T1000 (cell line): ENCODE measurements around the gene INA.

ENCODE experiments used
- DNase-seq: peaks from one replicate; lab custom pipeline; 2025; ENCODE audit warnings: mixed read lengths; lab: John Stamatoyannopoulos, UW

Gene INA

DNA sequence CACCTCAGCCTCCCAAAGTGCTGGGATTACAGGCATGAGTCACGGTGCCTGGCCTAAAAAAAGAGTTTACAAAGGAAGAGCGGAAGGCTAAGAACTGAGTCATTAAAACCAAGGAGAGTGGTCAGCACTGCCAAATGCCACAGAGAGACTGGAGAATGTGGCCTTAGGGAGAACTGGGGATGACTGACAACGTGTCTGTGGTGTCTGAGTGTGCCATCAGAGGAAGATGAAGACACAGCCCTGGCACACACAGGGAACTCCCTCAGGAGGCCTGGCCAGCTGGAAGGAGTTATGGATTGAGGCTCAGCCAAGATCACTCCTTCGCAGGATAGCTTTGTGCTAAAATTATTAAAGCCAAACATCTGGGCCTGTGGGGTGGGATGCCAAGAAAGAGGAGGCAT is 3.9 kb upstream of the INA start:
- DNase-seq, result peak; percentile 89

DNA sequence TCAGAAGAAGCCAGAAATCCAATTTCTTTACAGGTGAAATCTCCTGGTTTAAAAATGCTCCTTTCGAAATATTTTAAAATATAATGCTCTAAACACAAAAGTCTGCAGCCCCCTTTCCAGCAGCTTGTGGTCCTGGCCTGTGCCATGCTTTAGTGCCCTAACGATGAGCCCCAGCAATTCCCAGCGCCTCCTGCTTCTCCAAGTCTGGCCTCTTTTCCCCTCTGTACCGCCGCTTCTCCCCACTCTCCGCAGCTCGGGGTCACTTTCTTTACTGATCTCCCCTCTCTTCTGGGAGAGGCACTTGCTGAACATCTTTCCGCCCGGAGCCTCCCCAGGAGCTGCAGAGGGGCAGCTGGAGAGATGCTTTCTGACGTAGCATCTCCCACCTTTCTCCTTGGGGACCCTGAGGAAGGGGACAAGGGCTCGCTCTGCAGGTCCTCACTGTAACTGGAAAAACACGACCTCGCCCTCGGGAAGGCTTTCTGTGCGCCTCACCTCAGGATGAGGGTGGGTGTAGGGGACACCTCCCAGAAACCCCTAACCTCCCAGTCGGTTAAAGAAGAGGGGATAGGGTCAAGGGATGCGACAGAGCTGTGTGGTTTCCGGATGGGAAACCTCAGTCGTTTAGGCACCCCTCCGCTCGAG is 565 bp upstream of the INA start:
- DNase-seq, result no peak

DNA sequence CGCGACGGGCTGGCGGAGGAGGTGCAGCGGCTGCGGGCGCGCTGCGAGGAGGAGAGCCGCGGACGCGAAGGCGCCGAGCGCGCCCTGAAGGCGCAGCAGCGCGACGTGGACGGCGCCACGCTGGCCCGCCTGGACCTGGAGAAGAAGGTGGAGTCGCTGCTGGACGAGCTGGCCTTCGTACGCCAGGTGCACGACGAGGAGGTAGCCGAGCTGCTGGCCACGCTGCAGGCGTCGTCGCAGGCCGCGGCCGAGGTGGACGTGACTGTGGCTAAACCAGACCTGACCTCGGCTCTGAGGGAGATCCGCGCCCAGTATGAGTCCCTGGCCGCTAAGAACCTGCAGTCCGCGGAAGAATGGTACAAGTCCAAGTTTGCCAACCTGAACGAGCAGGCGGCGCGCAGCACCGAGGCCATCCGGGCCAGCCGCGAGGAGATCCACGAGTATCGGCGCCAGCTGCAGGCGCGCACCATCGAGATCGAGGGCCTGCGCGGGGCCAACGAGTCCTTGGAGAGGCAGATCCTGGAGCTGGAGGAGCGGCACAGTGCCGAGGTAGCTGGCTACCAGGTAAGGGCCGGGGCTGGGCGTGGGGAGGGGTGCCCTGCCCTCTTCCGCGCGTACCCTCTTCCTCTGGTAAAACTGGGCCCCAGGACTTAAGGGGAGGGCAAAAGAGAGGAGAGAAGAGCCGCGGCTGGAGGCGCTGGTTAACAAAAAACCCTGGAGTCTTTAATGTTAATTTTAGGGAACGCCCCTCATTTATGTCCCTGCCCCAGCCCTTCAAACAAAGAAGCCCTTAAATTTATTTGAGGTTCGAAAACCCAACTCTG is 987 bp downstream of the INA start:
- no peak for DNase-seq

DNA sequence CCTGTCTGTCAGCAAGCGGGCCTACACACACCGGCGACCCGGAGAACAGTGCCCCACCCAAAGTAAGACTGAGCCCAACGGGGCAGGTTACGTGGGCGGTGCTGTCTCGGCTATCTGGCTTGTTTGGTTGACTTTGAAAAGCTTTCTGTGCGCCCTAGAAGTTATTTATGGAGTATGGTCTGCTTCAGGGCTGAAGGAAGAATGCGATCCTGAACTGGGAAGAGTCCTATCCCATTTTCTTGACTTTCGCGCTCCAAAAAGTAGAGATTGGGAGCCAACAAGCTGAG is 1.5 kb downstream of the INA start:
- no peak for DNase-seq

DNA sequence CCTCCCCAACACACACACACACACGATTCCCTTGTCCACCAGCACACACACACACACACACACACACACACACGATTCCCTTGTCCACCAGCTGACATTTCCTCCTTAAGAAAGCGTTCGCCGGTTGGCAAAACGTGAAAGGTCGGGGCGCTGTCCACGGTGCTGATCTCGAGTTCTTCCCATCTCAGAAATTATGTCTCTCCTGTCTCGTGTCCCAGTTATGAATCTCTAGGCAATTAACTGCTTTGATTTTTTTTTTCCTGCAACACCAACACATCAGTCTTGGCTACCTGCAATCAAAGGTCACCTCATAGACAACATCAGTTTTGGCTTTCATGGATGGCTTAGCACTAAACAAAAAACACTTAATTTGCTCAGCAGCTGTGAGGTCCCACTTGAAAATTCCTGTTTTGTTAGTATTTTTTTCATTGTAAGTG is 1.9 kb downstream of the INA start:
- peak; percentile 20 for DNase-seq

DNA sequence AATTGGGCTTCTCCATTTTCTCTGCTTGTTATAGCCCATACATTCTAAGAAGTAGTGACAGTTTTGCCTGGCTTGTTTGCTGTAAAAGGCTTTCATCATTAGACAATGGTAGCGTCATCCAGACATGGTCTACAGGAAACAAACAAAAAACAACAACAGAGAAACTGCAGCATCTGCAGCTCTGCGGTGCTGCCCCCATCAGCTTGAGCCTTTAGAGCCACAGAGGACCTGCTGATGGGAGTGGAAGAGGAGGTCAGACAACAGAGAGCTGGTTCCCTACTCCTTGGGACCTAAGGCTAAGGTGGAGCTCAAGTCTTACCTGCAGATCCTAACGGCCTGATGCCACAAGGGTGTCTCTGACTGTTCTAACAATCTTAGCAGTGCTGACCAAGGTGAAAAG is 3.1 kb downstream of the INA start:
- no peak for DNase-seq

DNA sequence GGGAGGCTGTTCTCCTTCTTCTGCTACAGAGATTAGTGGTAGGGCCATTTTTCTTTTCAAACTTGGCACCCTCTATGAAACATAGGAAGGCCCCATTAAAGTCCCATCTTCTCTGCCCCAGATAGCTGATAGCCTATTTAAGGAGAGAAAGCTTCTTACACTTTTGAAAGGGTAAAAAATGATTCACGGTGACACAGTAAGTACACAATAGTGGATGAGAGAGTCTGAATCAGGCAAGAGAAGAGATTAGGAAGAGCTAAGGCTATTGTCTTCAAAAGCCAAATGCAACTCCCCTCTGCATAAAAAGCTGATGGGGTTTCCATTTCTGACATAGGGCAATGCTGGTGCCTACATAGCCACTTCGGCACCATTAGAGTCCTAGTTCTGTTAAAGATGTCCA is 3.6 kb downstream of the INA start:
- DNase-seq, result no peak

DNA sequence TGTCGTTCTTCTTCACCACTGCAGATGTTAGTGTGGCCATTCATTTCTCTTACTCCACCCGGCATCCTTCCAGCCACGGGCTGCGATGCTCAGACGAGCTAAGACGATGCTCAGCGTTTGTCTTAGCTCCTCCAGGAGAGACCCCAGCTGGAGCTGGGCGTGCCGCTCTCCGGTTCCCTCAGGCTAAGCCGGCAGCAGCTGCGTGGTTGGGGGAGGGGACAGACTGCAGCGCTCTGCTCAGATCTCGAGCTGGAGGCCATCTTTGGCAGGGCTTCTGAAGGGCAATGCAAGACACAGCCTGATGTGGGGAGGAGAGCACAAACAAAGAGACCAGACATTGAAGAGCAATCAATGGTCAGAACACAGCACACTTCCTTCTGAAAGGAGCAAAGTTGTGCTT is 4.8 kb downstream of the INA start:
- no peak for DNase-seq

DNA sequence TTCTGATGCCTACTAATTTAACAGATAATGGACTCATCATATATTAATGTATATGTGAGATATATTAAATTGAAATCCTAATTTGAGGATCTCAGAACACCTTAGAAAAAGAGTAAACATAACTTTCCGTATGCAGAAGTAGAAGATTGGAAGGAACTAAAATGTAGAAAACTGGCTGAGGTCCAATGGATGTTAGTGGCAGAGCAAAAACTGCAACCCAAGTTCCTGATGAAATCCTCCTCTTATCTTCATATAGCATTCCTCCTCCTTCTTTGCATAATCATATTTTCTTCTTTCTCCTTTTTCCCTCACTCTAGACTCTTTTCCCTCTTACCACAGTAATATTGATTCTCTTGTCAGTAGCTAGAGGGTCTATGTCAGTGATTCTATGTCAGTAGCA is 6.0 kb downstream of the INA start:
- no peak for DNase-seq

DNA sequence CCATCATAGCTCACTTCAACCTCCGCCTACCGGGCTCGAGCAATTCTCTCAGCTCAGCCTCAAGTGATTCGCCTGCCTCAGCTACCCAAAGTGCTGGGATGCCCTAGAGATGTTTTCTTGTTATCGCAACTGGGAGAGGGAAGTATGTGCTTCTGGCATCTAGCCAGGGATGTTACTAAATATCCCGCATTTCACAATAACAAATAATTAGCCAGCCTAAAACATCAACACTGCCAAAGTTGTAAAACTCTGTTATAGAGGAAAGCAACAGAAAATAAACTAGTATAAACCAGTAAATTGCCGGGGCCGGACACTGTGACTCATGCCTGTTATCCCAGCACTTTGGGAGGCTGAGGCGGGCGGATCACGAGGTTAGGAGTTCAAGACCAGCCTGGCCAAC is 7.2 kb downstream of the INA start:
- peak; percentile 19 for DNase-seq

DNA sequence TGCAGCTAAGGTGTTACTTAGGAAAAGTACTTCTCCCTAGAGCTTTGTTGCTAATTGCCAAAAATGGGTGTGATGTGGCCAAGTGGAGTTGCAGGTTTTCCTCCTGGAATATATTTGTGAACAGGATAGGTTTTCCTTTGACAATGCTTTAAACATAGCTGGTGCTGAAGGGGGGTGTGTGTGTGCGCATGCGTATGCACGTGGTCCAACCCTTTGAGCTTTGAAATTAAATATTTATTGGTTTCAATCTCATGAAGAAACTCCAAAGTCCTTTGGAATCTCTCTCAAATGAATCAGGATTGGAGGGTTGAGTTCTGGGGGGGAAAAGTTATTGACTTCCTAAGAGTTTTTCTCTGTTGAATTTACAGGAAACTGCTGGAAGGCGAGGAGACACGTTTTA is 11.1 kb downstream of the INA start:
- DNase-seq, result no peak

DNA sequence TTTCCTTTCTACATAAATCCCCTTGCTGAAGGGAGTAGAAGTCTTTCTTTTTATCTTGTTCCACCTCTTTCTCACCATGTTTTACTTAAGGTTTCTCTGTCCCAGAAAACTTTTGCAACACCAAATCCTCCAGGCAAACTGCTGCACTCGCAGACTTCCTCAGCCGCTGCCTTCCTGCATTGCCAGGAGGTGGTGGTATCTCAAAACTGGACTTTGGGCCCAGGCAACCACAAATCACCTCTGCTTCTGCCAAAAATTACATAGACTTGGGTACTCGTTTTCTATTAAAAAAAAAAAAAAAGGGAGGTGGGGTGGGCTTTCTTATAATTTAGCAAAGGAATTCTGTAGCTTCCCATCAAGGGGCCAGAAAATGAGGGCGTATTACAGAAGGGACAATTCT is 14.7 kb downstream of the INA start:
- DNase-seq, result no peak

DNA sequence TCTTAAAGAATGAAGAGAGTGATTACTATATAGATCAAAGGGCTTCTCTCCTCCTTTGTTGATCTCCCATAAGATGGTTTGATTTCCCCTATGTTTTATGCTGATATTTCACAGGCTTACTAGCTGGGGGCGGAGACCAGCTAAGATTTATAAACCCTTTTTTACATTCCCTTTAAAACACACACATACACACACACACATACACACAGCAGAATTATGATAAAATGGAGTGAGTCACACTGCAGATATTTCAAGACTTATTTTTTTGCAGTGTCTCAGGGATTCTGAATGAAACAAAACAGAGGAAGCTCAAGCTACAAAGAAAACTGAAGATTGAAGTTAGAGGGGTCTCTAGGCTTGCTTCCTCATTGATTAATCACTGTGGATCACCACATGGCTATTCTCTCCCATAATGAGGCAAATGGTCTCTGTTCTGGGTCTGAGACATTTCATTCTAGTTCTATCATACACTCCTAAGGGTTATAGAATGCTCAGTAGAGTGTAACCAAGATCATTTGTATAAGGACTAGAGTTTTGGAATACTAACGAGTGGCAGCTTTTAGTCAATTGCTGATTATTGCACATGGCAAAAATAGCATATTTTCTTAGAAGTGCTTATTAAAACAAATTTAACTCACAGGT is 18.6 kb downstream of the INA start:
- no peak for DNase-seq

DNA sequence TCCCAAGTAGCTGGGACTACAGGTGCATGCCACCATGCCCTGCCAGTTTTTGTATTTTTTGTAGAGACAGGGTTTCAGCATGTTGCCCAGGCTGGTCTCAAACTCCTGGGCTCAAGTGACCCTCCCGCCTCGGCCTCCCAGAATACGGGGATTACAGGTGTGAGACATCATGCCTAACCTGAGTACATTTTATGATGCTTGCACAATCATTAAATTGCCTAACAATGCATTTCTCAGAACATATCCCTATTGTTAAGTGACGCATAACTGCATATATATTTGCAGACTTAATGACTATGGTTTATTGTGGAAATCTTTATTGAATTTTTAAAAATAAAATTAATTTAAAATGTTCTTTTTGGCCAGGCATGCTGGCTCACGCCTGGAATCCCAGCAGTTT is 30.7 kb downstream of the INA start:
- DNase-seq, result no peak

DNA sequence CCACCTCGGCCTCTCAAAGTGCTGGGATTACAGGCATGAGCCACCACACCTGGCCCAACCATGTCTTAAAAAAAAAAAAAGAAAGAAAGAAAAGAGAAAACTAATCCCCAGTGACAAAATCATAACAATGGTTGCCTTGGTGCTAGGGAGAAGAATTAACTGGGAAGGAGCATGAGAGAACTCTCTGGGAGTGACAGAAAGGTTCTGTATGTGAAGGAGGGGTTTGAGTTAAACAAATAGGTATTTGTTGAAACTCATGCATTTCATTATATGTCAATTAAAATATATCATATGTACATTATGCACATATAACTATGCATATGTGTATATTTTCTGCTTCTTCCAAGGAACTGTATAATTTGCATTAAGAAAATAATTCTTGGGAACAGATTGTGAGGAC is 33.3 kb downstream of the INA start:
- DNase-seq, result no peak

DNA sequence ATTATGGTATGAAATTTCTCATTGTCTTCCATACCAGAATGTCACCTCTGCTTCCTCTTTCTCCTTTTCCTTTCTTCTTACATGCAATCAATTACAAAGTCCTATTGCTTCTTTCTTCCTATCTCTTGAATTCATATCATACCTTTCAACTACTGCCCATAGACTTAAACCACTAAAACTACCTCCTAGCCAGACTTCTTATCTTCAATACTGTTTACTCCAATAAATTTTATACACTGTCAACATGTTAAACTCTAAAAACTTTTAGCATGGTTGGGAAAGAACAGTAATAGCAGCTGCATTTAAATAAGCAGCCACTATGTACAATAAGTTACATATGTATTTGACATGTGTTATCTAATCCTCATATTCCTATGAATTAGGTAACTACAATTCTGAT is 39.1 kb downstream of the INA start:
- DNase-seq, result no peak

DNA sequence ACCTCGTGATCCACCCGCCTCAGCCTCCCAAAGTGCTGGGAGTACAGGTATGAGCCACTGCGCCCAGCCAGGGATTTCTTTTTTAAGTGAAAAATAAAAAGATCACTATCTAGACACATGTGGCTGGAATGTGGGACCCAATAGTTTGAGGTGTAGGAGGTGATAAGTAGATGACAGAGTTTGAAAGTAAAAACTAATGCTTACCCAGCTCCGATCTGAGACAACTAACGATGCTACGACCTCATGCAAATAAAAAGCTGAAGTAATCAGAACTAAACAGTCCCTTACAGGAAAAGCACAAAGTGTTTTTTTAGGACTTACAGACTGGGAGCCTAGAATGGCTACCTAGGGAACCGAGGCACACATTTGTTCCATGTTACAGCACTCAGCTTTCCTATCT is 51.0 kb downstream of the INA start:
- DNase-seq, result no peak

DNA sequence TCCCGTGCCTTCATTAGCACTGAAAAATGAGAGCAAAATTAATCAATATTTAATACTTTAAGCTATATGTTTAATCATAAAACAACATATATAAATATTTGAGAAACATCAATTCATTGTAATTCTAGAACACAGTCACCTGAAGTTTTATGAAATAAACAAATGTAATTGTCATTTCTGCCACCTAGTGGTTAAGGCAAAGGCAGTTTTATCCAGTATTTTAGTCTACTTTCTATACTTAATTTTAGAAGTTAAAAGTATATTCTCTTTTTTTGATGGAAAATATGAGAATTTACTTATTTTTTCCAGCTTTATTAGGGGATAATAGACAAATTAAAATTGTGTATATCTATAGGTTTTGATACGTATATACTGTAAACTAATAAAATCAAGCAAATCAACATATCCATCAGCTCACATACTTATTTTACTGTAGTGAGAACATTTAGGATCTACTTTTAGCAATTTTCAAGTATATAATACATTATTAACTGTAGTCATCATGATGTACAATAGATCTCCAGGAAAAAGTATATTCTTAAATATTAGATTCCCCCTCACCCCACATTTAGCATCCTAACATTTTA is 57.1 kb downstream of the INA start:
- no peak for DNase-seq

DNA sequence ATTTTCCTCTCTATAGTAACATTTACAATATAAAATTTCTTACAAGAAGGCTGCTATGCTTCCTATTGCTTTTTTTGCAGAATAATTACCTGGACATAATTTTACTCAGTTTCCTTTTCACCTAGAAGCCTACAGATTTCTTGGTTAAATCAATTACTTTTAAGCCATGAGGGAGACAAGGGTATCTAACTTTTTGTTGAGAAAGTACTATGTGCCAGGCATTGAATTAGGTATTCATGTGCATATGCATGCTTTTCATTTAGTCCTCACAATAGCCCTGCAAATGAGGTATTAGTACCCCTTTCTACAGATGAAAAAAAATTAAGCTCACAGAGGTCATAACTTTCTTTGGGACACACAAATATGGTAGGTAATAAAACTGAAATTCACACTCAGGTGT is 57.6 kb downstream of the INA start:
- no peak for DNase-seq

DNA sequence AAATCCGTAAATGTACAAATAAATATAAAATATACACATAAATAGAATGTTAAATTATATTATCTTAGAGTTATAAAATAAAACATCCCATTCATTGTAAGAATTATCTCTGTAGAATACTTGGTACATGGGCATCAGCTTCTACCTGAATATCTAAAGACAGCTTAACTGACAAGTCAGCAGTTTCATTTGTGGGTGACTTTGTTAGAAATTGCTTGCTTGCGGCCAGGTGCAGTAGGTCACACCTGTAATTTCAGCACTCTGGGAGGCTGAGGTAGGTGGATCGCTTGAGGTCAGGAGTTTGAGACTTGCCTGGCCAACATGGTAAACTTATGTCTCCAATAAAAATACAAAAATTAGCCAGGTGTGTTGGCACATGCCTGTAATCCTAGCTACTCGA is 59.4 kb downstream of the INA start:
- no peak for DNase-seq
